Stimulated activated CD8-positive, alpha-beta memory T cell treated with anti-CD3 and anti-CD28 coated beads, Interleukin-15, amount 100 ng/mL, for 24 hours (primary cell): ENCODE data around the gene NAPB.
"Not testable (repeated sequence)": the region's sequence is repeated elsewhere in the genome, so short reads cannot be mapped to it uniquely, and the experiment has no call there.

Source experiments
- DNase-seq: peaks from one replicate; pipeline ENCODE4 v3.0.0-alpha.2; 2020; ENCODE audit warnings: low read depth

The NAPB gene

DNA sequence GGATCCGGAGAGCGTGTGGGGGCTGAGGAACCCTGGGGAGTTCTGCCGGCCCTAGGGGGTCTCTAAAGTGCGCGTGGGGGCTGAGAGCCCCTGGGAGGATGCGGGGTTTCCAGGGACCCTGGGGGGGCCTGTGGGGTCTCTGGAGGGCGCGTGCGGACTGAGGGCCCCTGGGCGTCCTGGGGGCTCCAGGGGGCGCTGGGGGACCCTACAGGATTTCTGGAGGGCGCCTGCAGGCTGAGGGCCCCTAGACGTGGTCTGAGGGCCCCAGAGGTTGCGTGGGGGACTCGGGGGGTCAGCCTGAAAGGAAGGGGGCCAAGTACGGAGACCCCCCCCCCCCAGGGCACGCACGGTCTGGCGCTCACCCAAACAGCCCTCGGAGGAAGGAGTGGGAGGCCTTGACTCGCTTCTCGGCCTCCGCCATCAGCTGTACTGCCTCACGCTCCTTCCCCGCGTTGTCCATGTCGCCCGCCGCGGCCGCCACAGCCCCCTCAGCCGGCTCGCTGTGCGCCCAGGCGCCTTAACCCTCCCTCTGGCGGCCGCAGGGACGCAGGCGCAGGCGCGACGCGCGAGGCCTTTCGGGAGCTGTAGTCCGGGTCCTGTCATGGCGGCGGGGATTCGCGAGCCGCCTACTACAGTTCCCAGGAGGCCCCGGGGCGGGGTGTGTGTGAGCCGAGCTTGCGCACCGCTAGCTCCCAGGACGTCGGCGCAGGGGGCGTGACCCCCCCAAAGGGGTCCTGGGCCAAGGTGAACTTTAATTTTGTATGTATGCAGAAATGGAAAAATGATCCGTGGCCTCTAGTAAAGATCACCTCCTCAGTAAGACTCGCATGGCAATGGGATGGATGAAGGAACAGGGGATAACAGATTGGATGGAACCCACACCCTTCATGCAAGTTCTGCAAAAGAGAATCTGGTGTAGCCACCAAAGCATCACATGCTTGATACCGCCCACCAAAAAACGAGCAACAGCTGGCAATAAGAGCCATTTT, at the start of gene NAPB:
TSS of gene NAPB (minus strand) at position 546 of the 989 bp plus-strand sequence. CDS start at position 460, 86 bp downstream.
- peak; percentile 84 for DNase-seq

DNA sequence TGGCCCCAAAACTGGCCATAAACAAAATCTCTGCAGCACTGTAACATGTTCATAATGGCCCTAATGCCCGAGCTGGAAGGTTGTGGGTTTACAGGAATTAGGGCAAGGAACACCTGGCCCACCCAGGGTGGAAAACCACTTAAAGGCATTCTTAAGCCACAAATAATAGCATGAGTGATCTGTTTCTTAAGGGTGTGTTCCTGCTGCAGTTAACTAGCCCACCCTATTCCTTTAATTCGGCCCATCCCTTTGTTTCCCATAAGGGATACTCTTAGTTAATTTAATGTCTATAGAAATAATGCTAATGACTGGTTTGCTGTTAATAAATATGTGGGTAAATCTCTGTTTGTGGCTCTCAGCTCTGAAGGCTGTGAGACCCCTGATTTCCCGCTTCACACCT, 45.7 kb upstream of the NAPB start:
- not testable (repeated sequence) for DNase-seq

DNA sequence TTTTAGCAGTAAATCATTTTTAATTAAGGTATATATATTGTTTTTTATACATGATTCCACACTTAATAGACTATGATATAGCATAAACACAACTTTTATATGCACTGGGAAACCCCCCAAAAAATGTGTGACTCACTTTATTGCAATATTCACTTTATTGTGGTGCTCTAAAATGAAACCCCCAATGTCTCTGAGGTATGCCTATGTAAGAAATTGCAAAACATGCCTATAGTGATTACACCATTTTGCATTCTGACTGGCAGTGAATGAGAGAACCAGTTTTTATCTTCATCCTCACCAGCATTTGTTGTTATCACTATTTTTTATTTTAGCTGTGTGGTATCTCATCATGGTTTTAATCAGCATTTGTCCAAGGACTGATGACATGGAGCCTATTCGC, 39.9 kb upstream of the NAPB start:
- no peak for DNase-seq

DNA sequence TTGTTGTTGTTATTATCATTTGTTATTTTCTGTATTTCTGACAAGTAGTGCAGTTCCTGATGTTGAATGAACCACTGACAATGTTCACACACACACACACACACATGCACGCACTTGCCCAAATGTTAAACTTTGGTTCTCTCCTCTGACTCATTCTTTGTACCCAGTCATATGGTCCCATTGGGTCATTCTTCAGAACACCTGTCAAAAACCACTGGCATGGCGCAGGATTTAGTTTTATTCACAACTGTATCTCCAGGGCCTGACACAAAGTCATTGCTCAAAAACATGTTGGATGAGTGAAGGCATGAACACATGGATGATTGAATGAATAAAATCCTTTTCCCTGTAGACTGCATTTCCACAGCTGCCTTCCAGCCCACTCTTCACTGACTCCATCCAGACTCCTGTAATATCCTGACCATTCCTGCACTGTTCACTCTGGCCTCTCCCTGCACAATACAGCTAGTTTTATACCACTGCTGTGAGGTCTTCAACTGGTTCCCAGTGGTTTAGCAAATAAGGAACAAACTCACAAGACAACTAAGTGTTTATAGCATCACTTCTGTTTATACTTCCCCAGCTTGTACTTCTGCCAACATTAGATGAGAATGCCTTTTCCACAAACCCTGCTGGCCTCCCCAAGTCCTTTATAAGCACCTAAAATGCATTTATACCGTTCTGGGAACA, 38.3 kb upstream of the NAPB start:
- DNase-seq, result no peak

DNA sequence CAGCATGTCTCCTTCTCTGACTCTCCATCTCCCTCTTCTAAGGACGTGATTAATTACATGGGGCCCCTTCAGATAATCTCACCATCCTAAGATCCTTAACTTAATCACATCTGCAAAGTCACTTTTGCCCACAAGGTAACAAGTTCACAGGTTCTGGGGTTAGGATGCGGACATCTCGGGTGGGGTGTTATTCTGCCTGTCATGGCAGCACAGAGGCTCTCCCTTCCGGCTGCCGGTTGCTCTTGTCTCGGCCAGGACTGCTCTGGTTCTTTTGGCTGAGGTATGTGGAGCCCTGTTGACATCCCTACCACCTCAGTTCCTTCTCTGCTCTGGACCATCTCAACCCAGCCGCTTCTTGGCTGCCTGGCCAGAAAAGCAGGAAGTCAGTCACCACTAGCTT, 35.6 kb upstream of the NAPB start:
- DNase-seq, result no peak

DNA sequence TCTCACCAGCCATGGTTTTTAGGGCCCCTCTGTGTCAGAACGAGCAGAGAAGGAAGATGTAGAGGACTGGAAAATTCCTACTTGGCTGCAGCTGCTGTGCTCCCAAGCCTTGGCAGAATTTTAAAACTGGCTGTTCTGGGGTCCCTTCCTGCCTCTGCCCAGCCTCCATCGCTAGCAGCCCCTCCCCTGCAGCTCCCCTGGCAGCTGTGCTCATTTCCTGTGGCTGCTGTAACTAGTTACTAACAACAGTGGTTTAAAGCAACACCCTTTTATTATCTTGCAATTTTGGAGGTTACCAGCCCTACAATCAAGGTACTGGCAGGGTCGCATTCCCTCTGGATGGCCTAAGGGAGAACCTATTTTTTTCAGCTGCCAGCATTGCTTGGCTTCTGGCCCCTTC, 35.1 kb upstream of the NAPB start:
- no peak for DNase-seq

DNA sequence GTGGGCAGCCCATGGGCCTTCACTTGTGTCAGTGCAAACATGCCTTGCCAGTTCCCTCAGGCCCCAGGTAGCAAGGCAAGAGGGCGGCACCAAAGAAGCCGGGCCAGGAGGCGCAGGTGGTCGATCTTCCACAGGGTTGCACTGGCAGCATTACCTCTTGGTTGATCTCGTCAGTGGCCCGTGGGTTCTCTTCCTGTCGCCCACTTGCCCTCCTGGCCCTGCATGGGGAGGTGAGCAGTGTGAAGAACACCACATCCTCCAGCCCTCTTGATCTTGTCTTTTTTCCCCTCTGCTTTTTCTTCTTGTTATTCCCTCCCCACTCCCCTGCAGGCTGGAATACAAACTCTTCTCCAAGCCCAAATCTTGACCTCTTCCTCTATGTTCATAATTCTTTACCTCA, 34.4 kb upstream of the NAPB start:
- no peak for DNase-seq

DNA sequence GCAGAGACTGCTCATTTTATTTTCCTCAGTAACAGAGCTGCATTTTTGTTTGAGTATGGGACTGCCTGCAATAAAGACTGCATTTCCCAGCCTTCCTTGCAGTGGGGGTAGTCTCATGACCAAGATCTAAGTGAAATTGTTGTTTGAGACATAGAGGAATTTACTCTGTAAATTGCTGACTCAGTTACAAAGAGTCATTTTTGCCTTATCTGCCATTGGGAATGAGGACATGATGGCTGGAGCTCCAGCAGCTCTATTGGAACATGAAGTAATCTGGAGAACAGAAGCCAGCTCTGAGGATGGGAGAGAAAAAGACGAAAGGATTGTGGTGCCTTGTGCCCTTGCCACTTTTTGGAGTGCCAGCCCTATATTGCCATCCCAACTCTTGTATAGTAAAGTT, 33.5 kb upstream of the NAPB start:
- no peak for DNase-seq

DNA sequence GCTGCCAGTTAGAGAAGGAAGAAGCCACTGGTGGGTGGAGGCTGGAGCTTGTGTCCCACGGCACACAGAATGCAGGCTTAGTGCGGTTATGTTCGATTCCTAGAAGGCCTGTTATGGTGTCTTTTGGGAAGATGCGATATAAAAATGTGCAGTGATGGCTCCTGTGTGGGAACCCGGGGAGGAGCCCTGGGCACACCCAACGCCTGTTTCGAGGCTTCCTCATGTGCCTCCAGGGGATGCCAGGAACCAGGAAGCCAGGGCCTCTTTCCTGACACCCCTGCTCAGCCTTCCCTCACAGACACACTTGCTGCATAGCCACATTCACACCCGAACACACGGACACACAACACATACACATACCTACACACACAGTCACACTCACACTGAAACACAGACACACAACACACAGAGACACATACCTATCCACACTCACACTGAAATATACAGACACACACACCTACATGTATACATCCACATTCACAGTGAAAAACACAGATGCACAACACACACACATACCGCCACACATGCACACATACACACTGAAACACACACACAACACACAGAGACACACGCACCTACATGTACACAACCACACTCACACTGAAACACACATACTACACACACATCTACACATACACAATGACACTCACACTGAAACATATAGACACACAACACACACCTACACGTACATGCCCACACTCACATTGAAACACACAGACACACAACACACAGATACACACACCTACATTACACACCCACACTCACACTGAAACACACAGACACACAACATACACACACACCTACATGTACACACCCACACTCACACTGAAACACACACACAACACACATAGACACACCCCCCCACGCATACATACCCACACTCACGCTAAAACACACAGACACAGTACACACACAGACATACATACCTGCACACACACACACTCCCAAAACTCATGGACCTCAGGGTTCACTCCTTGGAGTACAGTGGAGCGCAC, 32.6 kb upstream of the NAPB start:
- DNase-seq, result no peak

DNA sequence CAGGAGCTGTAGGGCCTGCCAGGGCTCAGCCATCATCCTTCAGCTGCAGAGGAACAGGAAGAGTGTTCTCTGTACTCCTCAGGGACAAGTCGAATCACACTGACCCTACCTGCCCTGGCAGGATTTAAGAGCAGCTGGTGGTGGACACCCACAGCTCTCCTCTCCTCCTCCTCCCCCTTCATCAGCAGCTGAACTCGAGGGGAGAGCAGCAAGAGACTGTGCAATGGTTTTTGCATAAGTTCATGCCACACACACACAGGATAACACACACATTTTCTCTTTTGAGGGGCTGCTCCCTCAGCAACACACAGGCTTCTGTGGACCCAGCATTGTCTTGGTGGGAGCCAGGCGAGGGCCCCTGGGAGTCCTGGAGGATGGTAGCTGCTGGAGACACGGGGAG, 31.5 kb upstream of the NAPB start, which contains the start of gene CST11:
TSS of gene CST11 (minus strand) at position 101 of the 400 bp plus-strand sequence. CDS start at position 36, 65 bp downstream.
- no peak for DNase-seq

DNA sequence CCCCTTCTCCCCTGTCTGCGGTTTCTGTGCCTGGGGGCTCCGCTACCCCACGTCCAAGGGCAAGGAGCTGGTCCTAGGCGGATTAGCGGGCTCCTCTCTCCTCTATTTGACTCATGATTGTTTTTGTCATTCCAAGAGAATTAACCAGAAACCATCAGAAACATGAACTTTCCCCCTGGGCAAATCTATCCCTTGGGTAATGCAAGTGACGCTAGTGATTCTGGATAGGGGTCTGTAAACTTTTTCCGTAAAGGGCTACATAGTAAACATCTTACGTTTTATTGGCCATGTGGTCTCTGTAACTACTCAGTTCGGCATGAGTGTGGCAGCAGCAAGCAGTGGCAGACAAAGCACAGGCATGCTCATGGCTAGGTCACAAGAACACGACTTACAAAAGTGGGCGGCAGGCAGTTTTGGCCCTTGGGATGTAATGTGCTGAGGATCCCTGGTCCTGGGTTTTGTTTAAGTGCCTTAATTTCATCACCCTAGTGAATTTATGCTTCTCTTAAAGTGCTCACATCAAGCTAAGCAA, 30.7 kb upstream of the NAPB start:
- no peak for DNase-seq

DNA sequence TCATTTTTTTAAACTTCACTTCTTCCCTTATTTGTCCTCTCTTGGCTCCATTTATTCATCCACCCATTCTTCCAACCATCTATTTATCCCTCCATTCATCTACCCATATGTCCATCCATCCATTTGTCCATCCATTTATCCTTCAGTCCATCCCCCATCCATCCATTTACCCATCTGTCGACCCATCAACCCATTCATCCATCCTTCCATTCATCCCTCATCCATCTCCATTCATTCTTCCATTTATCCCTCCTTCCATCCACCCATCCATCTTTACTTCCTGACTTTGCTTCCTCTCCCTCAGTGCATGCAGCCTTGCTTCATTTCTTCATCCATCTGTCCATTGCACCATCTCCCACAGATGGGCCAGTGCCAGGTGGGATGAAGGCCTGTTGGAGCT, 29.6 kb upstream of the NAPB start:
- no peak for DNase-seq

DNA sequence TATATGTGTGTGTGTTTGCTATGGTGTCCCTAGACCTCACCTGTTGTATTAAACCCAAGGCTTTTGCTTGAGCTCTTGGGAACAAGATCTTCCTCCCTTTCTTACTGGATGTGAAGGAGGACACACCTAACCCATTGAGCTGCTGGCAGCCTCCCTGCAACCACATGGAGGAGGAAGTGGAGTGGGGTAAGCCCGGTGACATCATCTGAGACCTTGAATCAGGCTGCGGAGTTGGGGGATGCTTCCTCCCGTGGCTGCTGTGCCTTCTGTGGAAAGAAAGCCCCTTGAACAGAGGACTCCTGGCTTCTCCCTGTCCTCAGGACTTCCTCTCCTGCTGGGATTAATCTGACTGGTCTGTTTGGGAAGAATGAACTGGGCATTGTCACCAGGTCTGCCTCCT, 28.1 kb upstream of the NAPB start:
- no peak for DNase-seq

DNA sequence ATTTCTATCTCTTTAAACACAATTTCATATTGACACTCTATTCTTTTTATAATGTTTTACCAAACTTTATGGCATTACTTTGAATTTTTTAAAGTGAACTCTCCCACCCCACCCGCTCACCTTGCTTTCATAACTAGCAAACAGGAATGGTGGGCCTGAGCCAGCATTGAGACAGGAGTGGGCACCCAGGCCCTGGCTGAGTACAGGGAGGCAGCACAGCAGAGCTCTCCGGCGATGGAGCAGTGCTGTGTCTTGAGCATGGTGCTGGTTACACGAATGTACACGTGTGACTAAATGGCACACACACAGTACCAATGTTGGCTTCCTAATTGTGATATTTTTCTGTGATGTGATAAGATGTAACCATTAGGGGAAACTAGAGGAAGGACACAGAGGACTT, 26.9 kb upstream of the NAPB start:
- no peak for DNase-seq

DNA sequence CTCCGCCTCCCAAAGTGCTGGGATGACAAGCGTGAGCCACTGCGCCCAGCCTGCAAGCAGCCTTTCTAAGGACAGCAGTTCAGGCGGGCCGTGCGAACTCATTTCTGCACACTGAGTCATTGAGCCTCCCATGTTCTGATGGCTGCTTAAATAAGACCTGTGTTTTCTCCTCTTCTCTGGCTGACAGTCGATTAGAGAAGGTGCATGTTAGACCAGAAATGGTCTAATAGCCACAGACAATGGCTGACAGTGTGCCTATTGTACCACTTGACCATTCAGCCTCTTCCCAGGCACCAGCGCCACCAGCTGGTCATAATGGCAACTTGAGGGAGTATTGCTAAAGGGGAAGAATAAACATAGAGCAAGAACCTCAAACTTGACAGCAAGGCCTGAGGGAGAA, 25.2 kb upstream of the NAPB start:
- no peak for DNase-seq

DNA sequence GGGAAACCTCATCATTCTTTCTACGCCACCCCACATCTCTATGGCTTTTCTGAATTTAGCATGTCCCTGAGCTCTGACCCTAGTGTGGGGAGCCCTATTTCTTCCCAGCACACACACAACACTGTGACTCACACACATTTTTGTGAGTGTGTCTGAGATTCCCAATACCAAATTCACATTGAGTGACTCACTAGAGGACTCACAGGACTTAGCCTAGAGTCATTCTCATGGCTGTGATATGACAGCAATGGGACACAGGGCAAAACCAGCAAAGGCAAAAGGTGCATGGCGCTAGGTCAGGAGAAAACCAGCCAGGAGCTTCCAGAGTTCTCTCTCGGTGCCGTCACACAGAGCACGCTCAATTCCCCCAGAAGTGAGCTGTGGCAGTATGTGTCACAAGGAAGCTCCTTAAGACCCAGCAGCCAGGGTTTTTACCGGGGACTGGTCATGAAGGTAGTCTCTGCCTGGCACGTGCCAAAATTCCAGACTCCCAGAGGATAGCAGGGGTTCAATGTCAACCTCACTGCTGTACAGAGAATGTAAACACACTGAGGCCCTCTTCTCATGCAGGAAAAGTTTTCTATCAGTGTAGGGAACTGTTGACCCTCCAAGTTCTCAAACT, 24.4 kb upstream of the NAPB start:
- DNase-seq, result no peak

DNA sequence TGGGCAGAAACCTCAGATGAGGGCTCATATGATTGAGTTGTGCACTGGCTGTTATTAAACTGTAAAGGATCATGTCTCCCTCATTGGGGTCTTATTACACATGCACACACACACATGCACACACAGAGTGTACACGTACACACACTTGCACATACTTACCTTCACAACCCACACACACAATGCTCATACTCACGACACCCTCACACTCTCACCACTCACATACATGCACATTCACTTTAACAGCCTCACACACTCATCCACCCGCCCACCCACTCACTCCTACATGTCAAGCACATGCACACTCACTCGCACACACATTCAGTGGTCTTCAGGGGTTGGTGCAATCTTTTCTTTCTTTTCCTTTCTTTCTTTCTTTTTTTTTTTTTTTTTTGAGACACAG, 23.6 kb upstream of the NAPB start:
- DNase-seq, result no peak

DNA sequence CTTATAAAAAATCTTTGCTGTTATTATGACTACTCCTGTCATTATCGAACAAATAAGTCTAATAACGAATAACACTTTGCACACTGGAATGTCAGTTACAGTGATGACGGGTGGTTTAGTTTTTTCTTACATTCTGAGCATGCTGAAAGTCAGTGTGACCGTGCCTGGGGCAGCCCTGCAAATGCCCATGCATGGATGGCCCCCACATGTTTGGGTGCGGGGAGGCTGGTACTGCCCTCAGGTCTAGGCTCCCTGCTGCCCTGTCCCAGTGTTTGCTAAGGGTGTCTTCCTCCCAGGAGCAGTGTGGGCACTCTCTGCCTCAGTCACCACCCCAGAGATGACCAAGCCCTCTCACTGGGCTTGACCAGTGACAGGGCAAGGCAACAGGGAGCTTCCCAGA, 21.1 kb upstream of the NAPB start:
- DNase-seq, result no peak

DNA sequence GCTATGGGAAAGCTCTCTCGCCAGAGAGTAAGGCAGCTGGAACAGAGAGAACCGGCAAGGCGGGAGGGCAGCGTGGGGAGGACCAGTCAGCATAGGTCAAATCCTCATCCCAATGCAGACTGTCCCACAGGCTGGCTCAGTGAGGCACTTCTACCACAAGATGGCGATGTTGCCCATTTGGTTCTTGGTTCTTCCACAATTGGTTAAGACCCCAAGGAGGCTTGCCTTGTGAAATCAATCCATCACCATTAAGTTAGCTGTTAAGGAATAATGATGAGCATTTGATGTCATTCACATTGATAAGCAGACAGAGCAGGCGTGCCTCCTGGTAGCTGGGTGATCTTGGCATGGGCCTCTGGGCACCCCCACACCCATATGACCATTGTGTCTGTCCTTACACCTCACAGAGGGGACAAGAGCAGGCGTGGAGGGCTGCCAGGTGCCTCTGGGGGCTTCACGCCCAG, 20.6 kb upstream of the NAPB start:
- DNase-seq, result peak; percentile 30

DNA sequence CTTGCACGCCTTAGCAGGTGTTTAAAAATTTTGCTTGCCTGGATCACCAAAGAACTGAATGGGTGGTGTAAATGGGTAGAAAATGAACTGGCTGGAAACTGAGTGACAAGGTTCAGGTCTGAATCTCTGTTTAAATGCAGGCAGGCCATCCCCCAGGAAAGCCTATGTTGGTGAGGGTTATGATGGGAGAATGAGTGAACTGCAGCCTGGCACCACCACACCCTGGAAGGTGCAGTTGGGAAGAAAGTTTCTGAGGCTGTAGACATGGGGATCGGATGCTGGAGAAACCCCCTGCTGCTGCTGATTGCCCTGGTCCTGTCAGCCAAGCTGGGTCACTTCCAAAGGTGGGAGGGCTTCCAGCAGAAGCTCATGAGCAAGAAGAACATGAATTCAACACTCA, 18.7 kb upstream of the NAPB start:
- DNase-seq, result no peak

DNA sequence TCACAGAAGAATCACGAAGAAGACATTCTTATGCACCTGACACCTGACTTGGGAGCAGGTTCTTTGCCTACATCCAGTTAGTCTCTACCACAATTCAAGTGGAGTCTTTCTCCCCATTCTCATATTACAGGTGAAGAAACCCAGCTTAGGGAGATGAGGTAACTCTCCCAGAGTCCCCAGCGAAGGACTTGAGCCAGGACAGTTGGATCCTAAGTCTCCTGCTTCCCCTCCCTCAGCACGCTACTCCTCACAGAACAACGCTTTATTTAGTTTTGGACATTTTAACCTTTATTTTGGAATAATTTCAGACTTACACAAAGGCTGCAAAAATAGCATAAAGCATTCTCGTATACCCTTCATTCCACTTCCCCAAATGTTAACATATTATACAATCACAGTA, 17.4 kb upstream of the NAPB start:
- DNase-seq, result no peak
